CD14-positive monocyte (primary cell): ENCODE measurements around the gene ZNF511. TPM values are rescaled to one million over a fixed set of nuclear protein-coding genes. Genes with fewer than 3 reads are reported as not detected.

Experiments used
- DNase-seq, 3 donors: peaks; one replicate each; pipeline ENCODE4 v3.0.0-alpha.2; 2011 to 2022
- H2AFZ ChIP-seq: 2 replicates; pipeline ENCODE4 v1.6.0; 2012; ENCODE audit warnings: mild to moderate bottlenecking, low read depth, low read length, inconsistent platforms; ENCODE audit not compliant: insufficient read depth, poor library complexity, severe bottlenecking
- H3K27ac ChIP-seq, 2 donors: 1 replicate in 1 of 2; 2 replicates in 1 of 2; pipeline ENCODE4 v1.5.1; 2012 to 2013; ENCODE audit warnings: low read length in 2 of 2, control low read depth in 1 of 2, inconsistent platforms in 1 of 2, low read depth in 1 of 2, mild to moderate bottlenecking in 1 of 2
- H3K27me3 ChIP-seq, 2 donors: one replicate each; pipeline versions ENCODE4 v1.6.0 to v1.6.1; 2011 to 2013; ENCODE audit warnings: low read length in 2 of 2; ENCODE audit not compliant: control insufficient read depth in 2 of 2, insufficient read depth in 2 of 2
- H3K36me3 ChIP-seq, 2 donors: replicated peaks in 1 of 2; 1 replicate in 1 of 2; 2 replicates in 1 of 2; pipeline versions ENCODE4 v1.5.1 to v1.6.1; 2012 to 2013; ENCODE audit warnings: low read length in 2 of 2, control low read depth in 1 of 2, inconsistent platforms in 1 of 2, mild to moderate bottlenecking in 1 of 2; ENCODE audit not compliant: insufficient read depth in 2 of 2, control insufficient read depth in 1 of 2
- H3K4me1 ChIP-seq, 2 donors: 1 replicate in 1 of 2; 2 replicates in 1 of 2; pipeline versions ENCODE4 v1.5.1 to v1.6.1; 2012 to 2013; ENCODE audit warnings: low read length in 2 of 2, control low read depth in 1 of 2, inconsistent platforms in 1 of 2, mild to moderate bottlenecking in 1 of 2, moderate library complexity in 1 of 2; ENCODE audit not compliant: insufficient read depth in 2 of 2, control insufficient read depth in 1 of 2
- H3K4me2 ChIP-seq: replicated peaks from 2 replicates; pipeline ENCODE3; 2012; ENCODE audit warnings: low read length, moderate library complexity, mild to moderate bottlenecking; ENCODE audit not compliant: poor library complexity, severe bottlenecking; ENCODE audit errors: extremely low read depth
- H3K4me3 ChIP-seq, 3 experiments: fragments of 200-600 bp in 1 of 3; sonication (generic) in 1 of 3; replicated peaks in 1 of 3; 1 replicate in 2 of 3; 2 replicates in 1 of 3; pipeline ENCODE4 v1.5.1; 2011 to 2013; ENCODE audit warnings: low read length in 3 of 3, mild to moderate bottlenecking in 3 of 3, control low read depth in 2 of 3, low read depth in 2 of 3, inconsistent platforms in 1 of 3, moderate library complexity in 1 of 3
- H3K79me2 ChIP-seq: 2 replicates; pipeline ENCODE4 v1.6.0; 2012; ENCODE audit warnings: mild to moderate bottlenecking, control low read depth, inconsistent platforms, low read length, moderate library complexity; ENCODE audit not compliant: insufficient read depth
- H3K9ac ChIP-seq: 2 replicates; pipeline ENCODE4 v1.6.0; 2017; ENCODE audit warnings: low read length, mild to moderate bottlenecking; ENCODE audit not compliant: insufficient read depth, poor library complexity, severe bottlenecking
- H3K9me3 ChIP-seq, 2 donors: replicated peaks in 1 of 2; 1 replicate in 1 of 2; 2 replicates in 1 of 2; pipeline versions ENCODE4 v1.5.1 to v1.6.1; 2012 to 2013; ENCODE audit warnings: low read length in 2 of 2, control low read depth in 1 of 2; ENCODE audit not compliant: control insufficient read depth in 1 of 2, insufficient read depth in 1 of 2
- H4K20me1 ChIP-seq: 2 replicates; pipeline ENCODE4 v1.6.0; 2012; ENCODE audit warnings: mild to moderate bottlenecking, low read length, control low read depth, moderate library complexity; ENCODE audit not compliant: insufficient read depth
- H3K27ac Mint-ChIP-seq, 7 donors: one replicate each; pipeline ENCODE4 v1.8.0; 2020; ENCODE audit warnings: mild to moderate bottlenecking in 7 of 7, mixed read lengths in 7 of 7, moderate library complexity in 6 of 7, inconsistent platforms in 2 of 7
- H3K27me3 Mint-ChIP-seq, 3 donors: one replicate each; pipeline ENCODE4 v1.8.0; 2021 to 2022; ENCODE audit warnings: low read depth in 3 of 3, mild to moderate bottlenecking in 3 of 3, mixed read lengths in 3 of 3, moderate library complexity in 3 of 3, inconsistent platforms in 1 of 3
- H3K36me3 Mint-ChIP-seq, 2 donors: one replicate each; pipeline ENCODE4 v1.8.0; 2020; ENCODE audit warnings: mixed read lengths in 2 of 2, inconsistent platforms in 1 of 2, mild to moderate bottlenecking in 1 of 2
- H3K4me1 Mint-ChIP-seq: one replicate; pipeline ENCODE4 v1.8.0; 2020; ENCODE audit warnings: mild to moderate bottlenecking, mixed read lengths
- H3K4me3 Mint-ChIP-seq, 2 donors: one replicate each; pipeline ENCODE4 v1.8.0; 2020; ENCODE audit warnings: mild to moderate bottlenecking in 2 of 2, mixed read lengths in 2 of 2, moderate library complexity in 1 of 2
- H3K9me3 Mint-ChIP-seq, 7 donors: one replicate each; pipeline ENCODE4 v1.8.0; 2020 to 2022; ENCODE audit warnings: mixed read lengths in 7 of 7, mild to moderate bottlenecking in 6 of 7, moderate library complexity in 6 of 7, inconsistent platforms in 2 of 7
- CTCF ChIP-seq: fragments of 200-600 bp; IDR thresholded peaks from one replicate; pipeline ENCODE4 v1.8.0; 2022; ENCODE audit warnings: antibody characterized with exemption, mild to moderate bottlenecking
- WGBS: methylation state at CpG from one replicate; pipeline ENCODE4 v1.1.5; 2013; ENCODE audit warnings: missing lambda C conversion rate; ENCODE audit not compliant: insufficient coverage; 5-methylcytosine and 5-hydroxymethylcytosine counted together
- intact Hi-C, 2 donors: fragments of 100-400 bp; cut with micrococcal nuclease; formaldehyde crosslinking; loops; one replicate each; pipeline versions ENCODE4 v1.15.0 to v1.15.1; 2023
- polyA plus RNA-seq, 3 donors: library from polyadenylated mRNA; depleted of rRNA in 1 of 3; unstranded in 2 of 3; stranded (reverse) in 1 of 3; fragments of 300-500 nt in 2 of 3; fragments of >200 nt in 1 of 3; fragmentation: Illumina TruSeq in 2 of 3; gene quantifications; 1 replicate in 2 of 3; 2 replicates in 1 of 3; pipeline ENCODE4 v1.2.3, GENCODE V29; 2012 to 2021

ZNF511 gene
- polyA plus RNA-seq, 3 donors = 30.3 to 118 (median 84.7) TPM

GRCh38 chr10:133359554-133359971 lies 50.8 kb downstream of the ZNF511 start:
- H3K36me3 Mint-ChIP-seq = peaks cover 25 to 33% of the 10 kb centered on the region in 2 donors
- no peaks in the 10 kb centered on the region for H3K27me3 ChIP-seq
- intact Hi-C loops = no loop called here
- peaks cover 0 to 6% (median 2%) of the 10 kb centered on the region in 3 donors for H3K27me3 Mint-ChIP-seq
- DNase-seq = no peak
- H3K9me3 ChIP-seq = no peaks in the 10 kb centered on the region
- H3K27ac ChIP-seq = no peak overlapping the region
- TF ChIP-seq CTCF = no peak
- H3K4me2 ChIP-seq = no peak overlapping the region
- H4K20me1 ChIP-seq = peaks cover 18% of the 10 kb centered on the region
- H3K79me2 ChIP-seq = peaks cover 3% of the 10 kb centered on the region
- H3K4me1 ChIP-seq = peaks cover 11 to 20% of the 10 kb centered on the region in 2 donors
- H3K9me3 Mint-ChIP-seq = peaks cover 0 to 1% (median 0%) of the 10 kb centered on the region in 7 donors
- H3K4me3 ChIP-seq = no peak overlapping the region
- H3K27ac Mint-ChIP-seq = peak overlapping the region in 1 of 7 donors; percentile 56
- H3K4me1 Mint-ChIP-seq = peaks cover 12% of the 10 kb centered on the region
- H3K36me3 ChIP-seq = peaks cover 22 to 37% of the 10 kb centered on the region in 2 donors
- whole genome bisulfite sequencing = 65% methylated on average over 6 of the region's 6 CpGs
- H3K9ac ChIP-seq = no peak overlapping the region
- H3K4me3 Mint-ChIP-seq = no peak overlapping the region
- no peak overlapping the region for H2AFZ ChIP-seq

GRCh38 chr10:133359972-133360610 lies 51.4 kb downstream of the ZNF511 start:
- H3K4me3 Mint-ChIP-seq = no peak overlapping the region
- Histone ChIP-seq H3K4me3 (no peak overlapping the region), H3K36me3 (peaks cover 27 to 39% of the 10 kb centered on the region in 2 donors)

More at GRCh38 chr10:133359972-133360610, 51.4 kb downstream of the ZNF511 start:
- H2AFZ ChIP-seq = no peak overlapping the region
- H3K27ac Mint-ChIP-seq = peak overlapping the region in 2 of 7 donors; percentile 2 to 56
- H3K79me2 ChIP-seq = peaks cover 3% of the 10 kb centered on the region
- H3K4me1 Mint-ChIP-seq = peaks cover 12% of the 10 kb centered on the region
- intact Hi-C loops = no loop called here
- H3K27me3 Mint-ChIP-seq = peaks cover 0 to 6% (median 2%) of the 10 kb centered on the region in 3 donors
- no peaks in the 10 kb centered on the region for H3K27me3 ChIP-seq
- H3K4me2 ChIP-seq = no peak overlapping the region
- peaks cover 0 to 1% (median 0%) of the 10 kb centered on the region in 7 donors for H3K9me3 Mint-ChIP-seq
- peaks cover 17% of the 10 kb centered on the region for H4K20me1 ChIP-seq
- H3K9me3 ChIP-seq = no peaks in the 10 kb centered on the region
- peaks cover 11 to 20% of the 10 kb centered on the region in 2 donors for H3K4me1 ChIP-seq
- no peak overlapping the region for H3K9ac ChIP-seq
- TF ChIP-seq CTCF = no peak
- H3K27ac ChIP-seq = no peak overlapping the region
- WGBS = 97% methylated on average over 16 of the region's 17 CpGs
- H3K36me3 Mint-ChIP-seq = peaks cover 28 to 39% of the 10 kb centered on the region in 2 donors
- DNase-seq = no peak
